K562 (cell line): ENCODE measurements around the gene HHATL. TPM values are rescaled to one million over a fixed set of nuclear protein-coding genes. Genes with fewer than 3 reads are reported as not detected.

ENCODE experiments used
- ATF7 ChIP-seq: fragments of 450-650 bp; IDR thresholded peaks from 2 replicates; pipeline ENCODE4 v1.7.1; 2014; ENCODE audit warnings: mild to moderate bottlenecking, moderate library complexity
- BRD4 ChIP-seq: fragments of 200-600 bp; sonication (generic); IDR thresholded peaks from 2 replicates; pipeline ENCODE4 v1.6.1; 2017; ENCODE audit warnings: inconsistent platforms
- BRF1 ChIP-seq: IDR thresholded peaks from 3 replicates; pipeline ENCODE4 v1.6.1; 2011; ENCODE audit warnings: borderline replicate concordance, mild to moderate bottlenecking; ENCODE audit not compliant: insufficient read length; ENCODE audit errors: extremely low read depth
- CBFA2T2 ChIP-seq: fragments of 450-650 bp; conservative IDR thresholded peaks from 2 replicates; pipeline ENCODE4 v1.6.1; 2017; ENCODE audit warnings: mild to moderate bottlenecking
- CREBBP ChIP-seq: IDR thresholded peaks from one replicate; pipeline ENCODE4 v1.6.1; 2012; ENCODE audit warnings: low read depth, mild to moderate bottlenecking, control low read depth, inconsistent platforms, low read length
- ETS2 ChIP-seq: IDR thresholded peaks from 2 replicates; pipeline ENCODE4 v1.6.1; 2016; ENCODE audit warnings: borderline replicate concordance, missing genetic modification characterization, mild to moderate bottlenecking, moderate library complexity, missing compliant biosample characterization; ENCODE audit not compliant: poor library complexity, severe bottlenecking
- EWSR1 ChIP-seq: fragments of 450-650 bp; IDR thresholded peaks from 2 replicates; pipeline ENCODE4 v1.6.1; 2018; ENCODE audit warnings: borderline replicate concordance, mild to moderate bottlenecking, low read depth, moderate library complexity; ENCODE audit not compliant: partially characterized antibody
- HDAC8 ChIP-seq: fragments of 450-650 bp; IDR thresholded peaks from 2 replicates; pipeline ENCODE4 v1.6.1; 2016; ENCODE audit warnings: mild to moderate bottlenecking, missing genetic modification characterization, moderate library complexity, missing compliant biosample characterization
- HLTF ChIP-seq: fragments of 450-650 bp; IDR thresholded peaks from 2 replicates; pipeline ENCODE4 v1.6.1; 2016
- KLF13 ChIP-seq: fragments of 450-650 bp; IDR thresholded peaks from 2 replicates; pipeline ENCODE4 v1.6.1; 2016; ENCODE audit warnings: missing genetic modification characterization, low read depth, mild to moderate bottlenecking, missing compliant biosample characterization, moderate library complexity, borderline replicate concordance
- MTA2 ChIP-seq: fragments of 450-650 bp; IDR thresholded peaks from 2 replicates; pipeline ENCODE4 v1.6.1; 2016; ENCODE audit warnings: low read depth
- MTA3 ChIP-seq: fragments of 450-650 bp; formaldehyde crosslinking; IDR thresholded peaks from 2 replicates; pipeline ENCODE4 v1.6.1; 2017; ENCODE audit warnings: mild to moderate bottlenecking, borderline replicate concordance
- NEUROD1 ChIP-seq: fragments of 150-350 bp; IDR thresholded peaks from 2 replicates; pipeline ENCODE4 v1.6.1; 2014; ENCODE audit warnings: borderline replicate concordance, low read length, low read depth; ENCODE audit not compliant: partially characterized antibody
- POLR3A ChIP-seq: IDR thresholded peaks from 2 replicates; pipeline ENCODE4 v1.6.1; 2011; ENCODE audit warnings: borderline replicate concordance, mild to moderate bottlenecking, moderate library complexity; ENCODE audit not compliant: insufficient read length, insufficient read depth; ENCODE audit errors: extremely low read depth
- PRDM10 ChIP-seq: fragments of 450-650 bp; IDR thresholded peaks from 2 replicates; pipeline ENCODE4 v1.6.1; 2018; ENCODE audit not compliant: partially characterized antibody
- PREB ChIP-seq: sonication (generic); formaldehyde crosslinking; IDR thresholded peaks from 2 replicates; pipeline ENCODE4 v1.8.1; 2023; ENCODE audit warnings: mild to moderate bottlenecking, missing genetic modification reagents
- PURB ChIP-seq: sonication (generic); formaldehyde crosslinking; IDR thresholded peaks from 2 replicates; pipeline ENCODE4 v1.9.0; 2021; ENCODE audit warnings: low read depth, mild to moderate bottlenecking, missing genetic modification reagents
- RBM14 ChIP-seq: fragments of 200-400 bp; formaldehyde crosslinking; IDR thresholded peaks from 2 replicates; pipeline ENCODE4 v1.6.1; 2018; ENCODE audit warnings: low read depth, mild to moderate bottlenecking, low read length, moderate library complexity, borderline replicate concordance; ENCODE audit not compliant: insufficient read depth
- SMARCE1 ChIP-seq: fragments of 450-650 bp; IDR thresholded peaks from 2 replicates; pipeline ENCODE4 v1.7.1; 2016; ENCODE audit warnings: mild to moderate bottlenecking
- ZKSCAN8 ChIP-seq: fragments of 200-800 bp; sonication (Bioruptor generic); IDR thresholded peaks from 2 replicates; pipeline ENCODE4 v1.6.1; 2016; ENCODE audit warnings: missing genetic modification characterization, missing compliant biosample characterization
- ZNF398 ChIP-seq: fragments of 250-450 bp; sonication (Bioruptor Pico); IDR thresholded peaks from 2 replicates; pipeline ENCODE4 v1.8.0; 2021; ENCODE audit warnings: moderate library complexity, mild to moderate bottlenecking, inconsistent platforms
- polyA plus RNA-seq, 8 experiments: library from polyadenylated mRNA; depleted of rRNA in 4 of 8; stranded (reverse) in 5 of 8; unstranded in 3 of 8; fragments of >200 nt; fragmentation: Nextera tagmentation in 2 of 8; fragmentation: Illumina TruSeq in 1 of 8; extraction: Ambion mirVana in 2 of 8; extraction: Trizol in 1 of 8; gene quantifications; 2 replicates each; pipeline versions ENCODE4 v1.2.1 to v1.2.3, GENCODE V29; 2011 to 2014; ENCODE audit warnings: inconsistent platforms in 1 of 8, missing spikeins in 1 of 8
- total RNA-seq, 7 experiments: library from RNA; depleted of rRNA in 6 of 7; stranded (reverse); fragments of >200 nt in 6 of 7; fragmentation: Illumina TruSeq in 2 of 7; extraction: Trizol in 2 of 7; gene quantifications; 2 replicates each; pipeline versions ENCODE4 v1.2.1 to v1.2.3, GENCODE V29; 2011 to 2021; ENCODE audit warnings: low replicate concordance in 1 of 7

The HHATL gene
- total and polyA plus RNA-seq, 9 of the 15 experiments (the other 6 are each of a cell fraction or from before 2014, with no cell fraction given) = not detected

GRCh38 chr3:42683875-42684598 lies 18.6 kb downstream of the HHATL start (continued):
- TF ChIP-seq PREB (CRISPR knock-in tag) (no peak), SMARCE1 (peak; percentile 47; the same call in 1 of the 2 replicates), ZKSCAN8 (CRISPR knock-in tag) (no peak), ZNF398 (CRISPR knock-in tag) (no peak), HLTF (no peak), KLF13 (tag) (no peak), HDAC8 (tag) (no peak), MTA3 (no peak), RBM14 (no peak), ATF7 (0 out of 2 replicates have a peak, but pooled peaks have one; percentile 18), MTA2 (no peak), ETS2 (tag) (no peak), CBFA2T2 (no peak), PRDM10 (peak; percentile 85), POLR3A (no peak), BRD4 (no peak), BRF1 (no peak), CREBBP (no peak), NEUROD1 (no peak), EWSR1 (no peak), PURB (CRISPR knock-in tag) (no peak)
